Measurements from ENCODE around the gene IL12B.
"Not testable (repeated sequence)": the region's sequence is repeated elsewhere in the genome, so short reads cannot be mapped to it uniquely, and the experiment has no call there.

Gene IL12B

GRCh38 chr5:159330131-159330800 lies at the start of gene IL12B:
Gene IL12B (minus strand): TSS chr5:159330487. CDS start chr5:159326782, 3,705 bp downstream.
- DNase-seq, result no peak

- no peak for DNase-seq
These were observed 47.4 kb upstream of the IL12B start for GRCh38 chr5:159377653-159378052.

- not testable (repeated sequence) for DNase-seq
These were observed 37.6 kb upstream of the IL12B start for GRCh38 chr5:159367866-159368265.

GRCh38 chr5:159366776-159367175 lies 36.5 kb upstream of the IL12B start:
- not testable (repeated sequence) for DNase-seq

- DNase-seq, result no peak
These were observed 31.9 kb upstream of the IL12B start for GRCh38 chr5:159362220-159362619.

GRCh38 chr5:159359871-159360270 lies 29.6 kb upstream of the IL12B start:
- DNase-seq, result not testable (repeated sequence)

- no peak for DNase-seq
These were observed 29.1 kb upstream of the IL12B start for GRCh38 chr5:159359408-159359807.

GRCh38 chr5:159353661-159354252 lies 23.5 kb upstream of the IL12B start:
- DNase-seq, result no peak

GRCh38 chr5:159350644-159351043 lies 20.4 kb upstream of the IL12B start:
- not testable (repeated sequence) for DNase-seq

GRCh38 chr5:159350216-159350615 lies 19.9 kb upstream of the IL12B start:
- DNase-seq, result not testable (repeated sequence)

- DNase-seq, result no peak
These were observed 15.6 kb upstream of the IL12B start for GRCh38 chr5:159345861-159346260.

- DNase-seq, result no peak
These were observed 15.0 kb upstream of the IL12B start for GRCh38 chr5:159345336-159345735.

- no peak for DNase-seq
These were observed 13.2 kb upstream of the IL12B start for GRCh38 chr5:159343295-159344094.

- DNase-seq, result no peak
These were observed 12.6 kb upstream of the IL12B start for GRCh38 chr5:159342840-159343239.

GRCh38 chr5:159341906-159342310 lies 11.6 kb upstream of the IL12B start:
- DNase-seq, result no peak

- DNase-seq, result no peak
These were observed 10.9 kb upstream of the IL12B start for GRCh38 chr5:159341145-159341544.

GRCh38 chr5:159340511-159340910 lies 10.2 kb upstream of the IL12B start:
- DNase-seq, result no peak

- DNase-seq, result no peak
These were observed 9.2 kb upstream of the IL12B start for GRCh38 chr5:159339460-159339859.

- DNase-seq, result no peak
These were observed 7.8 kb upstream of the IL12B start for GRCh38 chr5:159338118-159338517.

GRCh38 chr5:159337016-159337955 lies 7.0 kb upstream of the IL12B start:
- no peak for DNase-seq

GRCh38 chr5:159336586-159336985 lies 6.3 kb upstream of the IL12B start:
- DNase-seq, result no peak

GRCh38 chr5:159333545-159333925 lies 3.2 kb upstream of the IL12B start:
- DNase-seq, result no peak

Measured in right hindlimb (tissue), 1 donor.